H1 (cell line): Measurements from ENCODE around the gene CDC42BPB. TPM values are rescaled to one million over a fixed set of nuclear protein-coding genes. Genes with fewer than 3 reads are reported as not detected.

ENCODE experiments used
- BRCA1 ChIP-seq: IDR thresholded peaks from 2 replicates; pipeline ENCODE4 v1.6.1; 2012; ENCODE audit warnings: low read depth, low read length, improper control_type of control experiment
- POU5F1 ChIP-seq: IDR thresholded peaks from 2 replicates; pipeline ENCODE4 v1.6.1; 2011; ENCODE audit warnings: low read depth, mild to moderate bottlenecking, low read length, moderate library complexity
- RAD21 ChIP-seq, 2 experiments: IDR thresholded peaks in 1 of 2; conservative IDR thresholded peaks in 1 of 2; 2 replicates each; pipeline ENCODE4 v1.6.1; 2011; ENCODE audit warnings: low read depth in 2 of 2, low read length in 2 of 2, improper control_type of control experiment in 1 of 2, inconsistent platforms in 1 of 2, mild to moderate bottlenecking in 1 of 2, moderate library complexity in 1 of 2
- SRF ChIP-seq: IDR thresholded peaks from 2 replicates; pipeline ENCODE4 v1.6.1; 2011; ENCODE audit warnings: mild to moderate bottlenecking, low read depth, low read length, moderate library complexity
- TEAD4 ChIP-seq: IDR thresholded peaks from 2 replicates; pipeline ENCODE4 v1.6.1; 2012; ENCODE audit warnings: low read depth, low read length, inconsistent platforms, mixed read lengths
- polyA plus RNA-seq, 7 experiments: library from polyadenylated mRNA; depleted of rRNA in 3 of 7; stranded (reverse) in 5 of 7; unstranded in 2 of 7; fragments of >200 nt in 5 of 7; fragments of 200-250 nt in 2 of 7; gene quantifications; 1 replicate in 5 of 7; 2 replicates in 1 of 7; 4 replicates in 1 of 7; pipeline versions ENCODE4 v1.2.1 to v1.2.3, GENCODE V29; 2011 to 2013; ENCODE audit warnings: missing spikeins in 2 of 7, mixed read lengths in 2 of 7
- total RNA-seq: library from RNA; stranded (reverse); fragmentation: NEBNext Ultra II Directional; extraction: Animal tissue kit (Norgen Biotek cat#: 25700); gene quantifications from 2 replicates; pipeline ENCODE4 v1.2.1, GENCODE V29; 2021

Gene CDC42BPB
- total and polyA plus RNA-seq, 2 of the 8 experiments (the other 6 are each of a cell fraction or from before 2014, with no cell fraction given) = 51.2 to 88.2 TPM

DNA sequence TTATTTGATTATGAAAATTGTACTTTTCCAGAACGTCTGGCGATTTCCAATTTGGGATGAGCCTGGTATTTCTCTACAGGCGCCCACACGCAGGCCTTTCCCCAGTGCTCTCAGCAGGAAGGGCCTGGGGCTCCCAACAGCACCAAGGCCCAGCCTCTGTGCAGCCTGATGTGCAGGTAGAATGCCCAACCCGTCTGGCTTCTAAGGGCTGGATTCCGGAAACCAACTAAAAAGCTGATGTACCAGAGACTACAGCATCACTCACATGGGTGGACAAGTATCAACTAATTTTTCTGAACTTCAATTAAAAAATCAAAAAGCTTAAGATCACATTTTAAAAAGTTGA, 25.8 kb downstream of the CDC42BPB start (continued):
- TF ChIP-seq SRF = no peak
- no peak for TF ChIP-seq POU5F1
- TF ChIP-seq RAD21 (IDR thresholded peaks at IDR 0.05 in 1 of 2, conservative IDR thresholded peaks at IDR 0.05 in 1 of 2; ENCODE audit: low read depth in 2 of 2, low read length in 2 of 2) = no peak
- no peak for TF ChIP-seq TEAD4
- TF ChIP-seq BRCA1 = no peak
